Tibial nerve (tissue), 4 donors: ENCODE results near the gene BARX1. TPM values are rescaled to one million over a fixed set of nuclear protein-coding genes. Genes with fewer than 3 reads are reported as not detected.

Experiments
- DNase-seq, 2 donors: peaks; one replicate each; pipeline ENCODE4 v3.0.0-alpha.2; 2019; ENCODE audit warnings: low spot score in 2 of 2
- H3K27ac ChIP-seq, 4 donors: fragments of 200-600 bp; sonication (generic) in 3 of 4; one replicate each; pipeline ENCODE4 v1.5.1; 2017 to 2019; ENCODE audit warnings: mild to moderate bottlenecking in 1 of 4
- H3K27me3 ChIP-seq, 2 donors: fragments of 200-600 bp; sonication (generic) in 1 of 2; one replicate each; pipeline versions ENCODE4 v1.5.1 to v1.6.0; 2017 to 2019
- H3K36me3 ChIP-seq, 3 donors: fragments of 200-600 bp; sonication (generic); one replicate each; pipeline ENCODE4 v1.5.1; 2018 to 2019
- H3K4me1 ChIP-seq, 4 donors: fragments of 200-600 bp; sonication (generic) in 3 of 4; one replicate each; pipeline ENCODE4 v1.5.1; 2017 to 2019
- H3K4me3 ChIP-seq, 4 donors: fragments of 200-600 bp; sonication (generic) in 3 of 4; one replicate each; pipeline ENCODE4 v1.5.1; 2017 to 2019; ENCODE audit warnings: mild to moderate bottlenecking in 1 of 4, moderate library complexity in 1 of 4
- H3K9me3 ChIP-seq, 4 donors: fragments of 200-600 bp; sonication (generic) in 3 of 4; one replicate each; pipeline ENCODE4 v1.5.1; 2017 to 2019
- CTCF ChIP-seq, 5 experiments: fragments of 200-600 bp in 3 of 5; fragments of 450-650 bp in 2 of 5; sonication (generic) in 3 of 5; IDR thresholded peaks; one replicate each; pipeline ENCODE4 v1.5.1; 2016 to 2019; ENCODE audit warnings: antibody characterized with exemption in 5 of 5, mild to moderate bottlenecking in 3 of 5, moderate library complexity in 2 of 5
- EP300 ChIP-seq, 2 donors: sonication (generic); formaldehyde crosslinking; IDR thresholded peaks; one replicate each; pipeline ENCODE4 v1.6.1; 2017; ENCODE audit warnings: antibody characterized with exemption in 2 of 2, mild to moderate bottlenecking in 1 of 2
- POLR2A ChIP-seq, 2 donors: fragments of 450-650 bp; IDR thresholded peaks; one replicate each; pipeline ENCODE4 v1.6.1; 2017; ENCODE audit warnings: antibody characterized with exemption in 2 of 2, mild to moderate bottlenecking in 2 of 2, moderate library complexity in 2 of 2
- WGBS, 2 donors: methylation state at CpG; one replicate each; pipeline ENCODE4 v1.1.5; 2018; 5-methylcytosine and 5-hydroxymethylcytosine counted together
- total RNA-seq, 4 donors: library from RNA; depleted of rRNA; stranded (reverse); fragments of >200 nt; gene quantifications; one replicate each; pipeline ENCODE4 v1.1.0, GENCODE V29; 2016

The BARX1 gene
- total RNA-seq, 4 donors from 2014 or later: not detected

GRCh38 chr9:93902051-93902779 lies 52.9 kb downstream of the BARX1 start:
- no peaks in the 10 kb centered on the region for H3K27me3 ChIP-seq
- H3K4me1 ChIP-seq: no peaks in the 10 kb centered on the region
- TF ChIP-seq POLR2A (IDR thresholded peaks at IDR 0.05): no peak
- no peak for TF ChIP-seq CTCF (IDR thresholded peaks at IDR 0.05)
- TF ChIP-seq EP300 (IDR thresholded peaks at IDR 0.05): no peak
- H3K27ac ChIP-seq: no peak overlapping the region
- H3K36me3 ChIP-seq: no peaks in the 10 kb centered on the region
- no peak overlapping the region for H3K4me3 ChIP-seq
- 79 to 89% methylated on average over 11 of the region's 11 CpGs for WGBS, 2 donors
- DNase-seq: no peak
- H3K9me3 ChIP-seq: peaks cover 0 to 9% (median 0%) of the 10 kb centered on the region in 4 donors

Other genes with a start within 250 kb of the BARX1 start
- gene PTPDC1, start 129.1 kb upstream of the BARX1 start, total RNA-seq: 10 to 100 TPM; 43.8 to 80.2 (median 65.3) TPM